Measurements from ENCODE around the gene BEST3. TPM values are rescaled to one million over a fixed set of nuclear protein-coding genes. Genes with fewer than 3 reads are reported as not detected.

Gene BEST3
- polyA plus RNA-seq, 1 donor from 2014 or later: 0.88 TPM

GRCh38 chr12:69726922-69727321 lies 27.8 kb upstream of the BEST3 start:
- Histone ChIP-seq H3K27ac (ENCODE audit: low read length) (no peak overlapping the region), H3K9me2 (ENCODE audit: insufficient read depth, low read length) (no peaks in the 10 kb centered on the region), H3F3A (ENCODE audit: insufficient read depth, low read length, poor library complexity, severe bottlenecking) (no peaks in the 10 kb centered on the region), H3K27me3 (ENCODE audit: insufficient read depth, low read depth, low read length) (no peaks in the 10 kb centered on the region), H3K79me2 (replicated peaks; ENCODE audit: insufficient read depth, low read length) (no peaks in the 10 kb centered on the region), H3K4me3 (ENCODE audit: low read length) (no peak overlapping the region), H3K36me3 (ENCODE audit: insufficient read depth, low read length) (no peaks in the 10 kb centered on the region), H3K9me3 (ENCODE audit: low read length) (no peaks in the 10 kb centered on the region), H3K9ac (ENCODE audit: low read length) (no peak overlapping the region), H4K20me1 (ENCODE audit: insufficient read depth) (no peaks in the 10 kb centered on the region), H2AFZ (ENCODE audit: low read depth, low read length) (no peak overlapping the region), H3K4me2 (ENCODE audit: low read length) (no peak overlapping the region)
- no peak for TF ChIP-seq TAF1 (IDR thresholded peaks at IDR 0.05; ENCODE audit: low read depth)
- no peak for TF ChIP-seq POLR2AphosphoS5 (IDR thresholded peaks at IDR 0.05)
- TF ChIP-seq EP300 (conservative IDR thresholded peaks at IDR 0.05; ENCODE audit: poor library complexity, severe bottlenecking): no peak
- TF ChIP-seq RAD21 (conservative IDR thresholded peaks at IDR 0.05): no peak
- TF ChIP-seq EZH2 (IDR thresholded peaks at IDR 0.05; ENCODE audit: borderline replicate concordance, insufficient read depth, low read length, poor library complexity, severe bottlenecking): no peak
- no peak for TF ChIP-seq CTCF (IDR thresholded peaks at IDR 0.05; ENCODE audit: poor library complexity, severe bottlenecking)

- H3F3A ChIP-seq (ENCODE audit: insufficient read depth, low read length, poor library complexity, severe bottlenecking): no peaks in the 10 kb centered on the region
- no peaks in the 10 kb centered on the region for H4K20me1 ChIP-seq (ENCODE audit: insufficient read depth)
- H3K27me3 ChIP-seq (ENCODE audit: insufficient read depth, low read depth, low read length): no peaks in the 10 kb centered on the region
- no peaks in the 10 kb centered on the region for H3K79me2 ChIP-seq (replicated peaks; ENCODE audit: insufficient read depth, low read length)
- H3K9me2 ChIP-seq (ENCODE audit: insufficient read depth, low read length): no peaks in the 10 kb centered on the region
- H3K4me3 ChIP-seq (ENCODE audit: low read length): no peak overlapping the region
- no peak overlapping the region for H2AFZ ChIP-seq (ENCODE audit: low read depth, low read length)
- no peaks in the 10 kb centered on the region for H3K9me3 ChIP-seq (ENCODE audit: low read length)
- TF ChIP-seq REST (IDR thresholded peaks at IDR 0.05; ENCODE audit: borderline replicate concordance): no peak
- no peak for TF ChIP-seq EP300 (conservative IDR thresholded peaks at IDR 0.05; ENCODE audit: poor library complexity, severe bottlenecking)
- TF ChIP-seq POLR2AphosphoS5 (IDR thresholded peaks at IDR 0.05): no peak
- no peak overlapping the region for H3K9ac ChIP-seq (ENCODE audit: low read length)
- H3K36me3 ChIP-seq (ENCODE audit: insufficient read depth, low read length): no peaks in the 10 kb centered on the region
- no peak overlapping the region for H3K27ac ChIP-seq (ENCODE audit: low read length)
- H3K4me2 ChIP-seq (ENCODE audit: low read length): no peak overlapping the region
Measured at GRCh38 chr12:69720750-69721149, 21.6 kb upstream of the BEST3 start.

Data from neural cell (in vitro differentiated cells).